GM18520 (cell line): ENCODE results near the gene OLFML2A.
A peak's percentile ranks its signal among the peaks of the same experiment; 100 is the strongest.
"Not testable (repeated sequence)": the region's sequence is repeated elsewhere in the genome, so short reads cannot be mapped to it uniquely, and the experiment has no call there.

ENCODE experiments used
- ATAC-seq: cut with Tn5 transposase; IDR thresholded peaks from one replicate; pipeline ENCODE4 v1.9.1; 2021; ENCODE audit not compliant: unreplicated experiment

OLFML2A gene

DNA sequence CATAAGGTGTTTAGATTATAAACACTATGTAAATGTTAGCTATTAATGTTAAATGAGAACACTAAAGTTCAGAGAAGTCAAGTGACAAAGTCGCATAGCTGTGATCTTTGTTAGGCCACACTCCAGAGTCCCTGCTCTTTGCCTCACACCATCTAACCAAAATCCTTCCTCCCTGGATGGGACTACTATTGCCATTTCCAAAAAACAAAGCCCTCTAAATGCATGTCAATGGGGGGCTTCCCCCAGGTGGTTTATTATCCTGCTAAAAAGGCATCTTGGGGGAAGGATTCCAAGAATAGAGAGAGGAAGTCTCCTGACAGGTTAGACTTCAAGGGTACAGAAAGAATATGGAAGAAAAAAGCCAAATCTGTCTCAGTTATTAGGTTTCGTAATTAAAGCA, 16.2 kb upstream of the OLFML2A start:
- no peak for ATAC-seq

DNA sequence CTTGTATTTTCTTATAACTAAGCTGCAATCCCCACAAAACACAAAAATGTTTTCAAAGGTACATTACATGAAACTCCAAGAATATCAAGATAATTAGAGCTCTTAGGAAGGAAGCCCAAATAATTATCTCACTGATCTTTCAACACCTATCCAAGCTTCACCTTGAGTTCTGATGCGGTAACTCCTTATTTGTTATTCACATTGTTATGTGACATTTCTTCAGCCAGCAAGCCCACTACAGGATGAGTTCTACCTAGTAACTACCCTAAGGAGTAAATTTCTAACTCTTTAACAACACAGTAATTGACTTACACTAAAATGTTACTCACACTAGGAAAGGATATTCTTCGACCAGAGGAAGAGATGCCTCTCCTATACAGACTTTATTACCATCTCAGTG, 15.7 kb upstream of the OLFML2A start:
- ATAC-seq, result no peak

- no peak for ATAC-seq
These were observed 15.2 kb upstream of the OLFML2A start for GRCh38 chr9:124761710-124762109.

GRCh38 chr9:124762633-124763032, 14.3 kb upstream of the OLFML2A start:
- no peak for ATAC-seq

DNA sequence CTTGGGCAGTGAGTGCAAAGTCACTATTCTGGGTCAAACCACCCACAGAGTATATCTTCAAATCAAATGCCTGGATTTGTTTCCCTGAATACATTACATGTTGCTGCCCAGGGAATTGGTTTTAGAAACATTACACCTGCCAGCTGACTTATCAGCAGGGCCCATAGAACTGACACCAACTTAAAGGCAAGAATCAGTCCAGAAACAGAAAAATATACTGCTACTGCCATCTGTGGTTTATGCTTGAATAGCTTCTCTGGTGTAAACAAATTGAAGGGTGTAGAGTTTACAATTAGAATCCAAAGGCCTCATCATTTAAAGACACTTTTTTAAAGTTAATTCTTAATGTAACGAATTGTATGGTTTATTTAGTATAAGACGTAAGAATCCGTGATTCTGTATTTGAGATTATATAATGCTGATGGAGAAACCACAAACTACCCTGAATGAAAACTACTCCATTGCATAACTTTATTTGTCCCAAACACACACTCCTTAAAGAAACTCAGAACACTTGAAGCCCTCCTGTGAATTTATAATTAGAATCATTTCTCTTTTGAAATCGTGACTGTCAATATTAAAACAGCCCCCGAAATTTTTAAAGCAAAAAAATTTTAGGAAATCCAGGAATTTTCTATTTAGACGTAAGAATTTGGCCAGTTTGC, 12.0 kb upstream of the OLFML2A start:
- ATAC-seq, result no peak

- ATAC-seq, result no peak
These were observed 11.5 kb upstream of the OLFML2A start for GRCh38 chr9:124765439-124765835.

GRCh38 chr9:124766326-124766725, 10.6 kb upstream of the OLFML2A start:
- no peak for ATAC-seq

DNA sequence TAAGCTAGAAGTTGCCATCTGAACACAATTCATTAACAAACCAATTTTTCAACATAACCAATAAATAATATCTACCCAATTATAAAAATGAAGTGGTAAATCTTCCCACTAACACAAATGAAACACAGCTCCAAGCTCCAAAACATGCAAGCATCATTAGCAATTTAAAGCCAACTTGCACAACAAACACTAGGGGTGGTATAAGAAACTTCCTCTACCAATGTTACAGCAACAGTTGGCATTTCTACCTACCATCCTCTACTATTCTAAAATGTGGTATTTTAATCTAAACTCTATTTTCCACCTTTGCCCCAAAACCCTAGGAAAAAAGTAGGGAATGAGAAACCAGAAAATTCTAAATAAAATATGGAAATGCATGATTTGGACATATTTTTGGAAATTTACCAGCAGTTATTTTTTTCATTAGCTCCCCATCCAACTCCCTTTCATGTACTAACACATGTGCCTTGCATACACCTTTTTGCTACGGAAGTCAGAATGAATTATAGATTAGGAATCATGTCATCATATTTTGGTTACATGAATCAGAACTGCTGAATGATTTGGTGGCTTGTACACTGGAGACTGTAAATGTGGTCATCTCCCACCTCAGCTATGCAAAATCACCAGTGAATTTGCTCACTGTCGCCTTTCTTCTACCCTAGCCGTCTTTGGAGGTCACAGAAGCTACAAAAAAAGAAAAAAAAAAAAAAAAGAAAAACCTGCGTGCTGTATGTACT, 9.9 kb upstream of the OLFML2A start:
- no peak for ATAC-seq

DNA sequence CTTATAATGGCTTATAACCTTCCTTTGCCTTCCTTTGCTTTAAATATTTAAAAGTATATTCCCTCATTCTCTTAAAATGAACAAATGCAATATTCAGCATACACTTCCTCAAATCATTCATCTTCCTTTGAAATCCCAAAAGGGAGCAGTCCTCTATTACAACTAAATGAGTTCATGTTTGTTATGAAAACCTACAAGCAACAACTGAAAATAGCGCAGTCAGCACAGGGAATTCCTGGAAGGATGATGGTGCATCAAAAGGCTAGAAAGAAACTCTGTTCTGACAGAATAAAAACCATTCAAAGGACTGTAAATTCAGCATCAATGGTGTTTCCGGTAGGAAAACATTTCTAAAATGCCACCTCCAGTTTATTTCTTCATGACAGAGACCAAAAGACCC, 9.1 kb upstream of the OLFML2A start:
- ATAC-seq, result no peak

DNA sequence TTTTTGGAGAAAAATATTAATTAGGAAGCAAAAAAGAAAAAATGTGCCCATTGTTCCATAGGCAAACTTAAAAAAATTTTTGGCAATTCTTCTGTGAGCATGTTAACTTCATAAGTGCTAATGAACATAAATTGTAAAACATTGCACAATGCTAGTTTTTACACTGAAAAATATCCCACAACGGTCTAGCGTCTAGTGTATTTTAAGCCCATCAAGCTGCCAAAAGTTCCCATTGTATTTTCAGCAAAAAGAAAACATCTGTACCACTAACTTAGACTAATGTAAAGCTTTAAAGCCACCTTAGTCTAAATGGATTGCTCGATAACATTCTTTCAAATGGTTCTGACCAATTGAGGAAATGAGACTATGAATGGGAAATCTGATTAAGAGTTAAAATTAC, 8.6 kb upstream of the OLFML2A start:
- ATAC-seq, result no peak

DNA sequence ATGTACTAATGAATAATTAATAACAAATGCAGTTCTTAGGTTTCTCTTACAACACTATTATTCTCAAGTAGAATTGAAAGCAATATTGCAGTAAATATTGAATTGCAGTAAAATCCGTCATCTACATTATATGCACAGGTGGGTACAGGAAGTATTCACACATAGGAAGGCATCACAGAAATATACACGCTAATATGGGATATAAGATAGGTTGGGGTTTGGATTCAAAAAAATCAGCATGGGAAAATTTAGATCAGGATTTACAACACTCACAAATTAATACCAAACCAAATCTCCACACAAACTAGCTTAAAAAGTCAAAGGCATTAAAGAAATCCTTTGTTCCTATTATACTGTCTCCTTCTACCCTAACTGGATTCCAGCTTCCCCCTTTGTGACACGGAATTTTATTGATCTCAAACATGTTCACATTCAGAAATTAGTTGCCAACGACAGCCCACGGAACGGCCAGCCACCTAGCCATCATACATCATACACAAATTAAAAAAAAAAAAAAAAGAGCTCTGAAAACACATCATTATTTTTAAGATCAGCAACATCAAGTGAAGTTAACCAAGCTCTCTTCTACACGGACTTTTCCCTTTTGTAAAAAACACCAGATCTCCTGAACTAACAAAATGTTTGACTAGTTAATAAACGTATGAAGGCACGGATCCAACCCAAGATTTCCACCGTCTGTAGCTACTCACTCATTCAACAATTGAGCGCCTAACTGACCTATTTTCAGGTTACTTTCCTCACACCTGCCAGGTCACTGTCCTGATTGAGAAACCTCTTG, 8.0 kb upstream of the OLFML2A start:
- no peak for ATAC-seq

- ATAC-seq, result no peak
These were observed 7.2 kb upstream of the OLFML2A start for GRCh38 chr9:124769549-124770358.

- no peak for ATAC-seq
These were observed 6.4 kb upstream of the OLFML2A start for GRCh38 chr9:124770359-124771020.

- peak; percentile 75 for ATAC-seq
These were observed 5.7 kb upstream of the OLFML2A start, which contains the start of gene NR6A1 for GRCh38 chr9:124771021-124771866. TSS of gene NR6A1 (minus strand) at chr9:124771311.

GRCh38 chr9:124771867-124772679, 4.9 kb upstream of the OLFML2A start:
- no peak for ATAC-seq

DNA sequence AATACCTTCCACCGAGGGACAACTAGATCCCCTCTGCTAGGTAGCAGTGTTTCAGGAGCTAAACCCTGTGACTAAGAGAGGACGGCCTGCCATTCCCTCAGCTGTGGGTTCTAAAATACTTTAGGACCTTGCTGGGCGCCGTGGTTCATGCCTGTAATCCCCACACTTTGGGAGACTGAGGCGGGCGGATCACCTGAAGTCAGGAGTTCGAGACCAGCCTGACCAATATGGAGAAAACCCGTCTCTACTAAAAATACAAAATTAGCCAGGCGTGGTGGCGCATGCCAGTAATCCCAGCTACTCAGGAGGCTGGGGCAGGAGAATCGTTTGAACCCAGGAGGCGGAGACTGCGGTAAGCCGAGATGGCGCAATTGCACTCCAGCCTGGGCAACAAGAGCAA, 4.1 kb upstream of the OLFML2A start:
- ATAC-seq, result not testable (repeated sequence)

GRCh38 chr9:124773473-124774128, 3.3 kb upstream of the OLFML2A start:
- no peak for ATAC-seq
